Right renal cortex interstitium (tissue), 3 donors: ENCODE results near the gene CLCA2. TPM values are rescaled to one million over a fixed set of nuclear protein-coding genes. Genes with fewer than 3 reads are reported as not detected.
"Not testable (repeated sequence)": the region's sequence is repeated elsewhere in the genome, so short reads cannot be mapped to it uniquely, and the experiment has no call there.

Source experiments
- DNase-seq, 3 donors: peaks; one replicate each; pipeline ENCODE4 v3.0.0-alpha.2; 2013; ENCODE audit warnings: low read depth in 3 of 3, low spot score in 2 of 3
- polyA plus RNA-seq, 3 donors: library from polyadenylated mRNA; unstranded; fragments of 120-200 nt; gene quantifications; one replicate each; pipeline ENCODE4 v1.2.1, GENCODE V29; 2013; ENCODE audit not compliant: insufficient read length in 3 of 3

The CLCA2 gene
- polyA plus RNA-seq, 3 donors: 0.03 TPM; not detected in 2

- DNase-seq: no peak
Observed at GRCh38 chr1:86470859-86471258, 46.9 kb downstream of the CLCA2 start.

DNA sequence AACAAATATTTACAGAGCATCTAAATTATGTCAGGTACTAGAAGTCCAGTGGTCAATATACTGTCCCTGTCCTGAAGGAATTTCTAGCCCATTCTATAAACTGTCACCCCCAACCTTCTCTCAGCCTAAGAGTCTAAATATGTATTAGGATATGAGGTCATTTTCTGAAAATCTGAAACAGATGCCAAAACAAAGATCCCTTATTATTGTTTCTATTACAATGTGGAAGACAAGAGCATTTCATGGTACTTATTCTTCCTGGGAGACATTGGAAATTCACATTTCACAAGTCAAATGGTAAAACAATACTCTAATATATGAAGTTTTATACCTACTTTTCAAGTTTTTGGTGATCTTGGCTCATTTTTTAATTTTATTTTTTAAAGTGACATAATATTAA is 47.3 kb downstream of the CLCA2 start:
- DNase-seq: no peak

DNA sequence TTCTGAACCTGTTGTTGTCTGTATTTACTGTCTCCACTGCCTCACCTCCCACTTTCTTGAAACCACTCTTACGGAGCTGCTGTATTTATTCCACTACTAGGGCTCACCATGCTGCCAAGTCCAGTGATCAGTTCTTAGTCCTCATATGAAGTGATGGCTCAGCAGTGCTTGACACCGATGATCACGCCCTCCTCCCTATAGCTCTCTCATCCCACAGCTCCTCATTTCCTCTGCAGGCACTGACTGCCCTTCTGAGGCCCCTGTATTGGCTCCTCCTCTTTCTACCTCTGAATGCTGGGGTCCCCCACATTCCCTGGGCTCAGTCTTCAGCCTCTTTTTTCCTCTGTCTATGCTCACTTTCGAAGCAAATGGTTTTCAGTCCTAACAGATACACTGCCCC is 48.2 kb downstream of the CLCA2 start:
- DNase-seq: no peak

DNA sequence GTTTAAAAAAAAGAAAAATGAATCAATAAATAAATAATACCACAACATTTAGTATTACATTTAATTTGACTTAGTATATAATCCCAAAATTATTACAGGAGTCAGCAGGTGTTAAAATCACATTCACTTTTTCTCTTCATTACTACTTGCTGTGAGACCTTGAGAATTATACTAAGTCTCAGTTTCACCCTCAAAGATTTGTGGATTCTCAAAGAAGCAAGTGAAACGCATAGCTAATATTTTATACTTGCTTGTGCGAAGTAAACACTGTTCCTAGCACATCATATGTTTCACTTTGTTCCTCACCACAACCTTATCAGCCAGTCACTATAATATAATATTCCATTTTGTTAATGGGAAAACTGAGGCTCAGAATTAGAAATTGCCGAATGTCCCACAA is 48.8 kb downstream of the CLCA2 start:
- DNase-seq: no peak

GRCh38 chr1:86477256-86477655 is 53.3 kb downstream of the CLCA2 start:
- no peak for DNase-seq

GRCh38 chr1:86477682-86478081 is 53.7 kb downstream of the CLCA2 start:
- DNase-seq: no peak

DNA sequence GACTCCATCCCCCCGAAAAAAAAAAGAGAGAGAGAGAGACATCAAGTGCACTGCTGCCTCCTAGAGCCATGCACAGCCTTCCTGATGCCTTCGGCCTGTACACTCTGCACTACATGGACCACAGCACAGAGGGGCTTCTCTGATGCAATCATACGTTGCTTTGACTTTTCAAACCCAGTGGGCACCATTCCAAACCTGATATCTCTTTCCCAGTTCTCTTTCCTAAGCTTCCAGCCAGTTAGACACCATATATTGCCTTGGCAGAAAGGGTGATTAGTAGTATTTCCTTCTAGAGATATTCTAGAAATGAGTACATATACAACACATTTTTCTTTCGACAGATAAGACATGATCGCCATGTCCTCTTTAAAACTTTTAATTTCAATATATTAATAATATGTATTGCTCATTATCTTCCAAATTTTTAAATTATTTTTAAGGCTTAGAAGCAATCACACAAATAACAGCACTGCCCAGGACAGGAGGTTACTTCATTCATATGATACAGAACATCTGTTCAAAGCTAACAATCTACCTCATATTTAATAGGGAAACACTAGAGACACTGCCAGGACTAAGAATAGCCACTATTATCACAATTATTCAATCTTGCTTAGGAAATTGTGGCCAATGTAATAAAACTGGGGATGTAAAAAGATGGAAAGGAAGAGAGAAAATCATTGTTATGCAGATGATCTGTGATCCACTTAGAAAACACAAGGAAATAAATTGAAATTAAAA is 54.6 kb downstream of the CLCA2 start:
- no peak for DNase-seq

DNA sequence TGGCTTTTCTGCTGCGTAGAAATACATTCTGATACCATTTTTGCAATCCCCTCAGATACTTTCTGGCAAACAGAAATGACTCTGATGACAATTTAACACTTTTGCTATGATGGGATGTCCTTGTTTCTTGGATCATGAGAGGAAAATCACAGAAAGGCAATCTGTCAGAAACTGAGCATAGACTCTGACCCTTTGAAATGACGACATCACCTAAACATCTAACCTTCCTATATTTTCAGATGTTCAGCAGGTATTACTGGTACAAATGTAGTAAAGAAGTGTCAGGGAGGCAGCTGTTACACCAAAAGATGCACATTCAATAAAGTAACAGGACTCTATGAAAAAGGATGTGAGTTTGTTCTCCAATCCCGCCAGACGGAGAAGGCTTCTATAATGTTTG is 58.0 kb downstream of the CLCA2 start:
- no peak for DNase-seq

- no peak for DNase-seq
Observed at GRCh38 chr1:86487131-86487810, 63.3 kb downstream of the CLCA2 start.

DNA sequence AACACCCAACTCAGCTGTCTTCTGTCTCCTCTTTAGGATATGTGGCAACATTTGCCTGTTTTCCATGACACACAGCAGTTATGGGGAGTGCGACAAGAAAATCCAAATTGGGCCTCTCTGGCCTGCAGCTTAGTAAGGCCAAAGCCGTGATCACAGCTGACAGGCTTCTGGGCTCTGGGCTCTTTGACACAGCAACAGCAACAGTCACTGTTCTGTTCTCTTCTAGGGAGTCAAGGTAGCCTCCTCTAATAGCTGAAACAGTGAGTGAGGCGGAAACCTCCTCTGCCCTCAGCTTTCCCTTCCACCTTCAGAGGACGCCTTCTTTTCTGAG is 63.8 kb downstream of the CLCA2 start:
- no peak for DNase-seq

DNA sequence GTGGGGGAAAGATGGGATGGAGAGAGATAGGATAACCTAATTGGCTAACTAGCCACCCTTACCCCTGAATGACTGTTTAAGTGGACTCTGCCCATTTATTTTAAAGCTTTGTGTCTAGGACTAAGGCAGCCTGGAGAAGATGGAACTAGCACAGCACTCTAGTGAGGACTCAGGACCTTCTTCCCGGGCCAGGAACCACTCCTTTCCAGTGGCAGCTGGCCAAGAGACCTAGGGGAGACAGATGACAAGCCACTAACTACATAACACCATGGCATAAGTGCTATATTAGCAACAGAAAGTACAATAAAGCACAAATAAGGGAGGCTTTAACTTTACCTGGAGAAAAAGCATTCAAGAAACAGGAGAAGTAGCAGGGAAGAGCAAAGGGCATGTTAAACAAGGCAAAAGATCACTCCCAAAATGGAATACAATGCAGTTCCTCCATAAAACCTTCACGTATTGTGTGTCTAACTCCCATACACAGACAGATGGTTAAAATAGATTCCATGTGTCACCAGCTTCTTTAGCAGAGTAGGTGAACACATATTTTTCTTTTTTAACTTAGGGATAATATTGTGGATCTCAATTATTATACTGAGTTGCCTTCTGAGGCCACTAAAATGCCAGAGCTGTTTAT is 65.4 kb downstream of the CLCA2 start:
- no peak for DNase-seq

GRCh38 chr1:86491171-86491950 is 67.4 kb downstream of the CLCA2 start:
- no peak for DNase-seq

- no peak for DNase-seq
Observed at GRCh38 chr1:86498281-86498680, 74.3 kb downstream of the CLCA2 start.

- DNase-seq: no peak
Observed at GRCh38 chr1:86499987-86500593, 76.1 kb downstream of the CLCA2 start.

DNA sequence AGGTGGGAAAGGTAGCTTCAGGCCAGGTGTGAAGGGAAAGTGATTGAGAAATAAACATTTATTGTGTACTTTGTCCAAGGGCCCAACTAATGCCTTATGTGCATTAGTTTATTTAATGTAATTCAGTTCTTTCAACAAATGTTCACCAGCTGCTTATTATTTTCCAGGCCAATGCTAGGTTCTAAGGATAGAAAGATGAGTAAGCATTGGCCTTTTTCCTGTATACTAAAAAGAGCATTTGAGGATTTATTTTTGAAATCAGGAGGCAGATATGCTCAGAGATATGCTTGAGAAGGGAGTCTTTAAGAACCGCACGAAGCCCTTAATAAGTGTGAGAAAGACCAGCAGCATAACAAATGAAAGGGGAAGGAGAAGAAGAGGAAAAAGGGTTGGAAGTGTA is 76.7 kb downstream of the CLCA2 start:
- DNase-seq: no peak

DNA sequence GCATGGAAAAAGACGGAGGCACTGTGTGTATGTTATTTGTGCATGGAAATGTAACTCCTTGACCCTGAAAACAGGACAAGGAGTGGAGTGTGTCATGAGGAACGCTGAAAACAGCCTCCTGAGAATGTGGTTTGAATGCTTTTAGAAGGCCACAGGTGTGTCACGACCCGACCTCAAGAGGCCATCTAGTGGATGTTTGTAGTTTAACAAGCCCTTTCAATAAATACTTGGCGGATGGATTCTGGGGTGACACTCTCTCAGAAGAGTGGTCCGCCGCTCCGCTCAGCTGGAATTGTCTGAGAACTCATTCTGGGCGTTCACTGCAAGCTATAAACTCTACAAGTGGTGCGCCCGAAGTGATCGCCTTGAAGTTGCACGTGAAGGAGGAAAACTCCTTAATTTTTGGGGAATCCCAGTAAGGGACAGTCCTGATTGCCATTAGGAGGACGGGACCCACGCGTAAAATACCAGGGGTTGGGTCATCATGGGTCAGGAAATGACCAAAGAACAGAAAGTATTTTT is 78.2 kb downstream of the CLCA2 start:
- DNase-seq: not testable (repeated sequence)

GRCh38 chr1:86502721-86503405 is 78.9 kb downstream of the CLCA2 start:
- DNase-seq: no peak

GRCh38 chr1:86503406-86504136 is 79.6 kb downstream of the CLCA2 start:
- no peak for DNase-seq

- no peak for DNase-seq
Observed at GRCh38 chr1:86504137-86504479, 80.1 kb downstream of the CLCA2 start.
